Measurements from ENCODE around the gene BAG3. TPM values are rescaled to one million over a fixed set of nuclear protein-coding genes. Genes with fewer than 3 reads are reported as not detected.

Gene BAG3
- total RNA-seq, 2 experiments from 2014 or later, result 14.5 to 15.0 TPM

- POLR2A ChIA-PET, result no interaction called here
- Mint-ChIP-seq H3K9me3 (peaks cover 6% of the 10 kb centered on the region), H3K27ac (no peak overlapping the region), H3K36me3 (peaks cover 2% of the 10 kb centered on the region), H3K27me3 (peaks cover 2% of the 10 kb centered on the region), H3K4me1 (no peaks in the 10 kb centered on the region), H3K4me3 (no peak overlapping the region)
- ATAC-seq (ENCODE audit: low read depth), result no peak
- DNase-seq, result no peak
These were observed 64.7 kb downstream of the BAG3 start for GRCh38 chr10:119715628-119716505.

DNA sequence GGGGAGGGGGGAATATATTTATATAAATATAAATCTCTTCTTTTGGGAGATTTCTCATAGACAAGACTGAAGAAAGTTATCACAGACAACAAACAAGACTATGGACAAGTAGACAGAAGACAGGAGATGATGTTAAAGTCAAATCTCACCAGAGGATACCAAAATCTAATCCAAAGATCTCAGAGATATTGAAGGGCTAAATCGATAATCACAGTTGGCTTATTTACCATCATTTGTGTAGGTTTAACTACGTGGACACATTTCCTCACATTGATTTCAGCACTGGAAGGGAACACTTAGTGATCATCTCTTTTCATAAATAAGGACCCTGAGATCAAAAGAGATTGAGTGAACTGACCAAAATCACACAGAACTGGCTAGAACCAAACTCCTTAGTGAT is 72.0 kb downstream of the BAG3 start:
- no peak overlapping the region for H3K27ac Mint-ChIP-seq
- DNase-seq, result no peak
- peaks cover 6% of the 10 kb centered on the region for H3K9me3 Mint-ChIP-seq
- peaks cover 22% of the 10 kb centered on the region for H3K4me1 Mint-ChIP-seq
- no peak overlapping the region for H3K4me3 Mint-ChIP-seq
- H3K36me3 Mint-ChIP-seq, result peaks cover 2% of the 10 kb centered on the region
- no peak for ATAC-seq (ENCODE audit: low read depth)
- no peaks in the 10 kb centered on the region for H3K27me3 Mint-ChIP-seq
- POLR2A ChIA-PET, result no interaction called here

- ATAC-seq (ENCODE audit: low read depth) (no peak), DNase-seq (no peak)
- Mint-ChIP-seq H3K9me3 (peaks cover 6% of the 10 kb centered on the region), H3K4me1 (peaks cover 26% of the 10 kb centered on the region), H3K27ac (no peak overlapping the region), H3K27me3 (no peaks in the 10 kb centered on the region), H3K36me3 (peaks cover 2% of the 10 kb centered on the region), H3K4me3 (no peak overlapping the region)
- POLR2A ChIA-PET, result interaction anchor here (1.6 to 2.6 kb wide), 2 partner anchors 10 to 36 kb away, joined by 3 to 9 read pairs; no protein-coding TSS in a partner anchor
These were observed 72.4 kb downstream of the BAG3 start for GRCh38 chr10:119723624-119724023.

- H3K4me1 Mint-ChIP-seq, result peaks cover 31% of the 10 kb centered on the region
- H3K4me3 Mint-ChIP-seq, result peak overlapping the region; percentile 83
- POLR2A ChIA-PET, result interaction anchor here (0.7 to 2.6 kb wide), 15 partner anchors 8 to 518 kb away, joined by 3 to 21 read pairs (median 3); partner anchors contain the start of genes BAG3, GRK5 and MCMBP
- peaks cover 4% of the 10 kb centered on the region for H3K9me3 Mint-ChIP-seq
- ATAC-seq (ENCODE audit: low read depth) (no peak), DNase-seq (no peak)
- peak overlapping the region; percentile 62 for H3K27ac Mint-ChIP-seq
- H3K36me3 Mint-ChIP-seq, result peaks cover under 1% of the 10 kb centered on the region
- no peaks in the 10 kb centered on the region for H3K27me3 Mint-ChIP-seq
These were observed 73.7 kb downstream of the BAG3 start for GRCh38 chr10:119724593-119725516.

DNA sequence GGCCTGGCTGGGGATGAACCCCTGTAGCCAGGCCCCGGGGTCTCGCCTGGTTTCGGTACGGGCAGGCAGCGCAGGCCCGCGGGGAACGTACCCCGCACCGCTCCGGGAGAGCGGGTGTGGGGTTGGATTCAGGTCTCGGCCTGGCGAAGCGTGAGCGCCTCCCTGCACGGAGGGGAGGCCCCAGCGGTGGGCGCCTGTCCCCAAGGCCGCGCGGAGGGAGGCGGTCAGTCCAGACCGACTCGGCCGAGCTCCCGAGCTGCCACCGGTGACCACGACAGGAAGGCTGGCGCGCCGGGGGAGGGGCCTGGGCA is 74.3 kb downstream of the BAG3 start:
- H3K4me1 Mint-ChIP-seq, result peaks cover 33% of the 10 kb centered on the region
- H3K4me3 Mint-ChIP-seq, result peak overlapping the region; percentile 83
- H3K9me3 Mint-ChIP-seq, result peaks cover 3% of the 10 kb centered on the region
- ATAC-seq (ENCODE audit: low read depth) (no peak), DNase-seq (no peak)
- H3K27ac Mint-ChIP-seq, result peak overlapping the region; percentile 62
- H3K36me3 Mint-ChIP-seq, result peaks cover 4% of the 10 kb centered on the region
- POLR2A ChIA-PET, result interaction anchor here (0.9 to 2.6 kb wide), 15 partner anchors 11 to 518 kb away, joined by 3 to 21 read pairs (median 5); partner anchors contain the start of genes BAG3, GRK5, MCMBP and RGS10
- H3K27me3 Mint-ChIP-seq, result no peaks in the 10 kb centered on the region

DNA sequence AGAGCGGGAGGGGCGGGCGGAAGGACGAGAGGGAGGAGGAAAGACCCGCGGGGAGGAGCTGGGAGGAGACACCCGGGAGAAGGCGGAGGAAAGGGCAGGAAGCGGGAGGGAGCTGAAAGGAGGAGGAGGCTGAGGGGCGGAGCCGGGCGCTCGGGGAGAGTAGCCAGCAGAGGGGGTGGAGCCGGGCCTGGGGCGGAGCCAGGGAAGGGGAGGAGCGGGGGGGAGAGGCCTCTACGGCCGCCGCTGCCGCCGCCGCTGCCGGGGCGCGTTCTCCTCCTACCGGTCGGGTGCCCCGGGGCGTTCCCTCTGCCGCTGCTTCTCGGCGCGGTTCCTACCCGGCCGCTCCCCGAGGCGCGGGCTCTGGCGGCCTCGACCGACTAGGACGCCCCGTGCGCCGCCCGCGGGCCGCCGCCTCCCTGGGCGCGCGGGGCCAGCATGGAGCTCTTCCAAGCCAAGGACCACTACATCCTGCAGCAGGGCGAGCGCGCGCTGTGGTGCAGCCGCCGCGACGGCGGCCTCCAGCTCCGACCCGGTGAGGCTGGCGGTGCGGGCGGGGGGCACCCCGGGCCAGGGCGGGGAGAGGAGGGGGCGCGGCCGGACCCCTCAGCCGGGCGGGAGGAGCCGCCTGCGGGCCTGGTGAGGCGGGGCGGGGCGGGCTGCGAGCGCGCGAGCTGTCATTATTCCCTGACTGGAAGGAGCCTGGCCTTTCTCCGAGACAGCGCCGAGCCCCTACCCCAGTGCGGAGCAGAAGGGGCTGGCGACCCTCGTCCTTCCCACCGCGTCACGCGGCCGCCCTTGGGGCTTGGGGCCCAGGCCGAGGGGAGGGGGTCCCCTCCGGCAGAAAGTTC is 74.9 kb downstream of the BAG3 start, which contains the start of gene INPP5F:
INPP5F (plus strand) TSS at position 223 of the 848 bp plus-strand sequence; CDS start at position 436, 213 bp downstream.
- Mint-ChIP-seq H3K36me3 (peaks cover 7% of the 10 kb centered on the region), H3K27ac (peak within 1 kb of the TSS; percentile 86), H3K27me3 (no peaks in the 10 kb centered on the region), H3K4me3 (peak within 1 kb of the TSS; percentile 94), H3K9me3 (no peaks in the 10 kb centered on the region), H3K4me1 (peaks cover 33% of the 10 kb centered on the region)
- ATAC-seq (ENCODE audit: low read depth) (peak; percentile 89), DNase-seq (peak; percentile 100)
- POLR2A ChIA-PET, result interaction anchor here (0.8 to 2.6 kb wide), 17 partner anchors 10 to 519 kb away, joined by 3 to 21 read pairs (median 4); partner anchors contain the start of genes BAG3, GRK5, MCMBP and RGS10

- POLR2A ChIA-PET, result interaction anchor here (0.8 to 2.1 kb wide), 10 partner anchors 10 to 184 kb away, joined by 3 to 21 read pairs (median 6); partner anchors contain the start of genes BAG3, MCMBP, RGS10 and SEC23IP
- ATAC-seq (ENCODE audit: low read depth) (no peak), DNase-seq (no peak)
- Mint-ChIP-seq H3K27ac (peak overlapping the region; percentile 86), H3K4me3 (peak overlapping the region; percentile 94), H3K36me3 (peaks cover 7% of the 10 kb centered on the region), H3K4me1 (peaks cover 33% of the 10 kb centered on the region), H3K27me3 (no peaks in the 10 kb centered on the region), H3K9me3 (no peaks in the 10 kb centered on the region)
These were observed 75.6 kb downstream of the BAG3 start for GRCh38 chr10:119726676-119727261.

Other genes with a start within 250 kb of the BAG3 start
- 100 to 1,000 TPM; 157 to 159 TPM for gene RGS10, start 108.7 kb upstream of the BAG3 start, total RNA-seq
- gene TIAL1, start 54.4 kb upstream of the BAG3 start, total RNA-seq, result 100 to 1,000 TPM; 192 to 199 TPM
- gene INPP5F, start 74.7 kb downstream of the BAG3 start, total RNA-seq, result 10 to 100 TPM; 12.2 to 13.5 TPM
- 10 to 100 TPM; 75.5 TPM for gene MCMBP, start 221.5 kb downstream of the BAG3 start, total RNA-seq
- 10 to 100 TPM; 50.5 to 64.2 TPM for gene SEC23IP, start 241.3 kb downstream of the BAG3 start, total RNA-seq